ENCODE measurements around the gene ACTC1. TPM values are rescaled to one million over a fixed set of nuclear protein-coding genes. Genes with fewer than 3 reads are reported as not detected.
A peak's percentile ranks its signal among the peaks of the same experiment; 100 is the strongest.

The ACTC1 gene
- total RNA-seq, 2 donors from 2014 or later = 47.7 to 125 TPM

DNA sequence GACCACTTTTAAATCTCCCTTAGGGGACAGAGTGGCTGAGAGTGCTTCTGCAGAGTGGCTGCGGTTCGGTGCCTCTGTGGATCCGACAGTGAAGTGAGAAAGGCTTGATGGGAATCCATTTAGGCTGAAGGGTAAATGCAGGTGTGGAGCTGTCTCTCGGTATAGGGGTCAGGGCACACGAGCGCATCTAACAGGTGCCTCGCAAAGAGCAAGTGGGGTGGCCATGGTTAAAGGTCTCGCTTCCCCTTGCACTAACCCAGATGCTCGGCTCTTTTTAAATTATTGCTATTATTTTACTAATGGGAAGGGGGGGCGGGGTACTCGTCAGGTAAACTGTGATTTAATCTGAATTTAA lies 40.0 kb downstream of the ACTC1 start:
- no peak for DNase-seq (ENCODE audit: low spot score)
- Histone ChIP-seq H3K27me3 (replicated peaks; ENCODE audit: insufficient read depth) (peaks cover 12% of the 10 kb centered on the region), H3K27ac (no peak overlapping the region), H3K4me1 (ENCODE audit: control insufficient read depth in 1 of 2, low read depth in 2 of 2) (peaks cover 8 to 14% of the 10 kb centered on the region in 2 donors), H3K9me3 (no peaks in the 10 kb centered on the region), H3K4me3 (peak overlapping the region; percentile 64), H3K36me3 (no peaks in the 10 kb centered on the region)
- TF ChIP-seq, protein P1, sequence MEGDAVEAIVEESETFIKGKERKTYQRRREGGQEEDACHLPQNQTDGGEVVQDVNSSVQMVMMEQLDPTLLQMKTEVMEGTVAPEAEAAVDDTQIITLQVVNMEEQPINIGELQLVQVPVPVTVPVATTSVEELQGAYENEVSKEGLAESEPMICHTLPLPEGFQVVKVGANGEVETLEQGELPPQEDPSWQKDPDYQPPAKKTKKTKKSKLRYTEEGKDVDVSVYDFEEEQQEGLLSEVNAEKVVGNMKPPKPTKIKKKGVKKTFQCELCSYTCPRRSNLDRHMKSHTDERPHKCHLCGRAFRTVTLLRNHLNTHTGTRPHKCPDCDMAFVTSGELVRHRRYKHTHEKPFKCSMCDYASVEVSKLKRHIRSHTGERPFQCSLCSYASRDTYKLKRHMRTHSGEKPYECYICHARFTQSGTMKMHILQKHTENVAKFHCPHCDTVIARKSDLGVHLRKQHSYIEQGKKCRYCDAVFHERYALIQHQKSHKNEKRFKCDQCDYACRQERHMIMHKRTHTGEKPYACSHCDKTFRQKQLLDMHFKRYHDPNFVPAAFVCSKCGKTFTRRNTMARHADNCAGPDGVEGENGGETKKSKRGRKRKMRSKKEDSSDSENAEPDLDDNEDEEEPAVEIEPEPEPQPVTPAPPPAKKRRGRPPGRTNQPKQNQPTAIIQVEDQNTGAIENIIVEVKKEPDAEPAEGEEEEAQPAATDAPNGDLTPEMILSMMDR (IDR thresholded peaks at IDR 0.05) = no peak
- ATAC-seq (ENCODE audit: insufficient number of reproducible peaks, low FRiP score, low read depth) = no peak

DNA sequence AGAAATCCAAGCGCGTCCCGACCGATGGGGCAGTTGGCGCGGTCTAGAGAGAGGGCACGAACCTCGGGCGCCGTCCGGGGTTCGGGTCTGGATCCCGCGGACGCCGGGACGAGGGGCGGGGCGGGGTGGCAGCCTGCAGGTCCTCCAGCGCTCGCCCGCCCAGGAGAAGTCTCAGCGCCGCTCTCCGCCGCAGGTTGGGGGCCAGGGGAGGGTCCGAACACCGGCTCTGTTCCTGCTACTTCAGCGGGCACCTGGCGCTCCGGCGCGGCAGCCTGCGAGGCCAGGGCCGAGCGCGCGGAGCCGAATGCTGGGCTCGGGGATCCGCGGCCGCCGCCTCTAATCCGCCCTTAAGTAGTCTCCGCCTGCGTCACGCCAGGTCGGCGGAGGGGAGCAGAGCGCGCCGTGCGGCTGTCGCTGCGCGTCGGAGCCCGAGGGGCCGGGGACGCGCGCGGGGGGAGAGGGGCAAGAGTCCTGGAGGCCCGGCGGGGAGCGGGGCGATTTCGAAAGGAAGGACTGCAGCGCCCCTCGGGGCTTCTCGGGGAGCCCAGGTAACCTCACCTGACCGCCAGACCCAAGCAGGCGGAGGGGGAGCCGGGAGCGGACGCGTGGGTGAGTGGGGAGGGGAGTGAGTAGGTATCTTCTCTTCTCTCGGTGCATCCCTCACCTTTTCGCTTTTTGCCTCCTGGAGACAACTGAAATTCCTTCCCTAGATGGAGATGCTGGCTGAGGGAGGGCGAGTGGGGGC lies 40.5 kb downstream of the ACTC1 start, which contains the start of gene GJD2:
Gene GJD2, minus strand, starts transcription at position 325 of the 745 bp plus-strand sequence. CDS start 510 bp downstream, outside the sequence.
- peaks cover 8 to 14% of the 10 kb centered on the region in 2 donors for H3K4me1 ChIP-seq (ENCODE audit: control insufficient read depth in 1 of 2, low read depth in 2 of 2)
- no peak for DNase-seq (ENCODE audit: low spot score)
- TF ChIP-seq, protein P1 (IDR thresholded peaks at IDR 0.05) = no peak
- peaks cover 12% of the 10 kb centered on the region for H3K27me3 ChIP-seq (replicated peaks; ENCODE audit: insufficient read depth)
- no peak within 1 kb of the TSS for H3K27ac ChIP-seq
- no peak for ATAC-seq (ENCODE audit: insufficient number of reproducible peaks, low FRiP score, low read depth)
- no peaks in the 10 kb centered on the region for H3K9me3 ChIP-seq
- H3K4me3 ChIP-seq = peak within 1 kb of the TSS; percentile 64
- no peaks in the 10 kb centered on the region for H3K36me3 ChIP-seq

DNA sequence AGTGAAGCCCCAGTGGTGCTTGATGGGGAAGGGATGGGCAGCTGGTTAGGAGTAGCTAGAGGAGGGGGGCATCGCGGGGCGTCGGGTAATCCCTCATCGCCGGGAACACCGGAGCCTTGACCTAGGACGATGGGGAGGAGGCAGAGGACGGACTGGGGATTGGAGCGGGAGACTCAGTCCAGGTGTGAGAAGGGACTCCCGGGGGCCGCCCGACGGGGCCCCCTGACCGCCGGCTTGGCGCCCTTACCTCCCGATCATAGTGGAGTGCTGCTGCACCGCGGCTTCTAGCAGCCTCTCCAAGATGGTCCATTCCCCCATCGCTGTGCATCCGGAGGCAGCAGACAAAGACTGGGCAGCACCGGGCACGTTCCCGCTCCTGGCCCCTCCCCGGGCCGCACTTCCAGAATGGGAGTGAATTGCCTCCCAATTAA lies 41.2 kb downstream of the ACTC1 start:
- Histone ChIP-seq H3K4me3 (peak overlapping the region; percentile 64), H3K36me3 (no peaks in the 10 kb centered on the region), H3K4me1 (ENCODE audit: control insufficient read depth in 1 of 2, low read depth in 2 of 2) (peaks cover 8 to 14% of the 10 kb centered on the region in 2 donors), H3K27ac (no peak overlapping the region), H3K9me3 (no peaks in the 10 kb centered on the region), H3K27me3 (replicated peaks; ENCODE audit: insufficient read depth) (peaks cover 12% of the 10 kb centered on the region)
- ATAC-seq (ENCODE audit: insufficient number of reproducible peaks, low FRiP score, low read depth) = no peak
- TF ChIP-seq, protein P1 (IDR thresholded peaks at IDR 0.05) = no peak
- no peak for DNase-seq (ENCODE audit: low spot score)

DNA sequence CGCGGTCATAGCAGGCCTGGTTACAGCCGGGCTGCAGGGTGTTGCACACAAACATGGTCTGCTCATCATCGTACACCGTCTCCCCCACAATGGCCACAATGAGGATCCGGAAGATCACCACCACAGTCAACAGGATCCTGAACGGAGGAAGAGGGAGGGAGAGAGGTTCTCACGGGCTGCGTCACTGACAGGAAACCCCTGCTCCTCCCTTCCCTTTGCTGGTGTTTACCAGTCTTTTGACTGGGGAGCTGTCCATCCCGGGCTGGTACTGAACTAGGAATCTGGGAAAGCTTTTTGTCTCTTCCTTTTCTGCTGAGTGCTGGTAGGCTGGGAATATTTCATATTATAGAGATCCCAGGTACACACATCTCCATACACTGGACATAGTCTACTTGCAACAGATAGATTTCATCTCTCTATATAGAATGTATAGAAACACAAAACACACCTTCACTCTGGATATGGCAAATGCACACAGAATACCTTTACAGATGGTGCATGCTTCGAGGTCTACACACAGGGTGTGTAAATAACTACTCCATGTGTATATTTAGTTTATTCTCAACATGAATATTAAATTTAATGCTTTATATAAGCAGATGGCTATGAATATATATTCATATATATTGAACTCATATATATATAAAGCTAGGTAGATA lies 42.0 kb downstream of the ACTC1 start:
- peaks cover 8 to 14% of the 10 kb centered on the region in 2 donors for H3K4me1 ChIP-seq (ENCODE audit: control insufficient read depth in 1 of 2, low read depth in 2 of 2)
- no peaks in the 10 kb centered on the region for H3K36me3 ChIP-seq
- no peak overlapping the region for H3K4me3 ChIP-seq
- no peaks in the 10 kb centered on the region for H3K9me3 ChIP-seq
- TF ChIP-seq, protein P1 (IDR thresholded peaks at IDR 0.05) = no peak
- no peak overlapping the region for H3K27ac ChIP-seq
- DNase-seq (ENCODE audit: low spot score) (no peak), ATAC-seq (ENCODE audit: insufficient number of reproducible peaks, low FRiP score, low read depth) (no peak)
- peaks cover 12% of the 10 kb centered on the region for H3K27me3 ChIP-seq (replicated peaks; ENCODE audit: insufficient read depth)

DNA sequence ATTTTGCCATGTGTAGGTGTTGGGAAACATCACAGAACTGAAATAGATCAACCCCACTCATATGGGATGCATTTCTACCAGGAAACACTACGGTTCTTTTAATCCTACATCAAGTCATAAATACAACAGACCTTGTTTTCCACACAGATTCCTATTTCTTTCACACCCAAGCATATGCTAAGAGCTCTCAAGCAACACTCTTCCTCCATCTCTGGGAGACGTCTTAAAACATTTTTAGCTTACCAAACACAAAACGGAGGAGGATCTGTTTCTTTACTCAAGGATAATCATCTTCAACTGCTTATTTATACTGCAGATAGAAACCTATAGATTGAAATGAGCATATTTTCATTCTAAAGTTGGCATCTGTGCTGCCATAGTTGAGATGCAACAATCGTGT lies 45.7 kb downstream of the ACTC1 start:
- no peak for DNase-seq (ENCODE audit: low spot score)
- H3K36me3 ChIP-seq = no peaks in the 10 kb centered on the region
- H3K4me1 ChIP-seq (ENCODE audit: control insufficient read depth in 1 of 2, low read depth in 2 of 2) = peaks cover 4 to 7% of the 10 kb centered on the region in 2 donors
- ATAC-seq (ENCODE audit: insufficient number of reproducible peaks, low FRiP score, low read depth) = no peak
- H3K4me3 ChIP-seq = no peak overlapping the region
- no peaks in the 10 kb centered on the region for H3K9me3 ChIP-seq
- H3K27me3 ChIP-seq (replicated peaks; ENCODE audit: insufficient read depth) = peaks cover 6% of the 10 kb centered on the region
- TF ChIP-seq, protein P1 (IDR thresholded peaks at IDR 0.05) = no peak
- no peak overlapping the region for H3K27ac ChIP-seq
